ENCODE results near the gene VARS1.
A peak's percentile ranks its signal among the peaks of the same experiment; 100 is the strongest.
"Not testable (repeated sequence)": the region's sequence is repeated elsewhere in the genome, so short reads cannot be mapped to it uniquely, and the experiment has no call there.

Gene VARS1
- total RNA-seq = 51.6 to 65.5 (median 60.4) reads per million in 3 donors

GRCh38 chr6:31795616-31796298 is at the start of gene VARS1:
Gene VARS1 (minus strand): TSS chr6:31795752. CDS start chr6:31795217, 535 bp downstream.
- DNase-seq = peak; percentile 64 to 80 (median 67)
- Histone ChIP-seq H3K27me3 (replicated peaks; ENCODE audit: control insufficient read depth, insufficient read depth, low read length, poor library complexity, severe bottlenecking) (no peaks in the 10 kb centered on the region), H3K36me3 (ENCODE audit: control insufficient read depth, insufficient read depth, low read length) (peaks cover 11% of the 10 kb centered on the region), H3K27ac (ENCODE audit: insufficient read depth, low read length, poor library complexity, severe bottlenecking) (peak within 1 kb of the TSS; percentile 90), H3K4me3 (ENCODE audit: insufficient read depth, low read depth, low read length, poor library complexity, severe bottlenecking) (peak within 1 kb of the TSS; percentile 89), H3K9me3 (ENCODE audit: control insufficient read depth, low read length) (no peaks in the 10 kb centered on the region), H3K4me1 (ENCODE audit: control insufficient read depth, insufficient read depth, low read length, poor library complexity, severe bottlenecking) (peaks cover 37% of the 10 kb centered on the region)

DNA sequence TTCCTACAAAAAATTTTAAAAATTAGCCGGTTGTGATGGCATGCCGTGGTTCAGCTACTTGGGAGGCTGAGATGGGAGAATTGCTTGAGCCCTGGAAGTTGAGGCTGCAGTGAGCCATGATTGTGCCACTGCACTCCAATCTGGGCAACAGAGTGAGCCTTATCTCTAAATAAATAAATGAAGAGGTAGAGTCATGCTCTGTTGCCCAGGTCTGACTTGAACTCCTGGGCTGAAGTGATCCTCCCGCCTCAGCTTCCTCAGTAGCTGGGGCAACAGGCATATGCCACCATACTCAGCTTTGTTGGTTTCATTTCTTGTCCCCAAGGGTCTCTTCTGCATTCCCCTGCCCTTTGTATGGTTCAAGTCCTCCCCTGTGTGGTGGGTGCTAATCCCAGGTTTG is 49.0 kb upstream of the VARS1 start:
- peaks cover 18% of the 10 kb centered on the region for H3K36me3 ChIP-seq (ENCODE audit: control insufficient read depth, insufficient read depth, low read length)
- DNase-seq = no peak
- H3K27ac ChIP-seq (ENCODE audit: insufficient read depth, low read length, poor library complexity, severe bottlenecking) = no peak overlapping the region
- H3K4me1 ChIP-seq (ENCODE audit: control insufficient read depth, insufficient read depth, low read length, poor library complexity, severe bottlenecking) = no peaks in the 10 kb centered on the region
- H3K4me3 ChIP-seq (ENCODE audit: insufficient read depth, low read depth, low read length, poor library complexity, severe bottlenecking) = no peak overlapping the region
- no peaks in the 10 kb centered on the region for H3K27me3 ChIP-seq (replicated peaks; ENCODE audit: control insufficient read depth, insufficient read depth, low read length, poor library complexity, severe bottlenecking)
- H3K9me3 ChIP-seq (ENCODE audit: control insufficient read depth, low read length) = no peaks in the 10 kb centered on the region

DNA sequence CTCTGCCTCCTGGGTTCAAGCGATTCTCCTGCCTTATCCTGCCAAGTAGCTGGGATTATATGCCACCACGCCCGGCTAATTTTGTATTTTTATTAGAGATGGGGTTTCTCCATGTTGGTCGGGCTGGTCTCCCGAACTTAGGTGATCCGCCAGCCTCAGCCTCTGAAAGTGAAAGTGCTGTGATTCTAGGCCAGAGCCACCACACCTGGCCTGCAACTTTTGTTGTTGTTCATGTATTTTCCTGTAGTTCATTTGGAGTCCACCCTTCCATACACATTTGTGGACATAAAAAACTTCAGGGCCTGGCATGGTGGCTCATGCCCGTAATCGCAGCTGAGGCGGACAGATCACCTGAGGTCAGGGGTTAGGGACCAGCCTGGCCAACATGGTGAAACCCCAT is 46.5 kb upstream of the VARS1 start:
- Histone ChIP-seq H3K4me1 (ENCODE audit: control insufficient read depth, insufficient read depth, low read length, poor library complexity, severe bottlenecking) (peaks cover 18% of the 10 kb centered on the region), H3K9me3 (ENCODE audit: control insufficient read depth, low read length) (no peaks in the 10 kb centered on the region), H3K27me3 (replicated peaks; ENCODE audit: control insufficient read depth, insufficient read depth, low read length, poor library complexity, severe bottlenecking) (no peaks in the 10 kb centered on the region), H3K27ac (ENCODE audit: insufficient read depth, low read length, poor library complexity, severe bottlenecking) (no peak overlapping the region), H3K36me3 (ENCODE audit: control insufficient read depth, insufficient read depth, low read length) (peaks cover 30% of the 10 kb centered on the region), H3K4me3 (ENCODE audit: insufficient read depth, low read depth, low read length, poor library complexity, severe bottlenecking) (no peak overlapping the region)
- no peak for DNase-seq

- DNase-seq; H3K27me3 ChIP-seq (replicated peaks; ENCODE audit: control insufficient read depth, insufficient read depth, low read length, poor library complexity, severe bottlenecking); H3K27ac ChIP-seq (ENCODE audit: insufficient read depth, low read length, poor library complexity, severe bottlenecking); H3K9me3 ChIP-seq (ENCODE audit: control insufficient read depth, low read length); H3K4me3 ChIP-seq (ENCODE audit: insufficient read depth, low read depth, low read length, poor library complexity, severe bottlenecking): not testable (repeated sequence)
- Histone ChIP-seq H3K36me3 (ENCODE audit: control insufficient read depth, insufficient read depth, low read length) (peaks cover 30% of the 10 kb centered on the region), H3K4me1 (ENCODE audit: control insufficient read depth, insufficient read depth, low read length, poor library complexity, severe bottlenecking) (peaks cover 25% of the 10 kb centered on the region)
Measured at GRCh38 chr6:31839779-31840126, 44.2 kb upstream of the VARS1 start.

DNA sequence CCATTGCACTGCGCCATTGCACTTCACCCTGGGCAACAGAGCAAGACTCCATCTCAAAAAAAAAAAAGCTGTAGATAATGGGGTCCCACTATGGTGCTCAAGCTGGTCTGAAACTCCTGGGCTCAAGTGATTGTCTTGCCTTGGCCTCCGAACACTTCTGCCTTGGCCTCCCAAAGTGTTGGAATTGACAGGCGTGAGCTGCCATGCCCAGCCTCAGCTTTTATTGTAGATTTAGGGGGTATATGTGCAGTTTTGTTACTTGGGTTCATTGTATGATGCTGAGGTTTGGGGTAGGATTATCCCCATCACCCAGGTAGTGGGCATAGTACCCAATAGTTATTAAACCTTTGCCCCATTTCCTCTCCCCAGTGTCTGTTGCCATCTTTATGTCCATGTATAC is 43.4 kb upstream of the VARS1 start:
- Histone ChIP-seq H3K27ac (ENCODE audit: insufficient read depth, low read length, poor library complexity, severe bottlenecking) (no peak overlapping the region), H3K36me3 (ENCODE audit: control insufficient read depth, insufficient read depth, low read length) (peaks cover 30% of the 10 kb centered on the region), H3K4me1 (ENCODE audit: control insufficient read depth, insufficient read depth, low read length, poor library complexity, severe bottlenecking) (peaks cover 25% of the 10 kb centered on the region), H3K4me3 (ENCODE audit: insufficient read depth, low read depth, low read length, poor library complexity, severe bottlenecking) (no peak overlapping the region), H3K9me3 (ENCODE audit: control insufficient read depth, low read length) (no peaks in the 10 kb centered on the region), H3K27me3 (replicated peaks; ENCODE audit: control insufficient read depth, insufficient read depth, low read length, poor library complexity, severe bottlenecking) (no peaks in the 10 kb centered on the region)
- no peak for DNase-seq

GRCh38 chr6:31838114-31838553 is 42.6 kb upstream of the VARS1 start:
- Histone ChIP-seq H3K36me3 (ENCODE audit: control insufficient read depth, insufficient read depth, low read length) (peaks cover 30% of the 10 kb centered on the region), H3K27ac (ENCODE audit: insufficient read depth, low read length, poor library complexity, severe bottlenecking) (peak overlapping the region; percentile 99), H3K4me1 (ENCODE audit: control insufficient read depth, insufficient read depth, low read length, poor library complexity, severe bottlenecking) (peaks cover 25% of the 10 kb centered on the region)
- H3K27me3 ChIP-seq (replicated peaks; ENCODE audit: control insufficient read depth, insufficient read depth, low read length, poor library complexity, severe bottlenecking); DNase-seq; H3K9me3 ChIP-seq (ENCODE audit: control insufficient read depth, low read length); H3K4me3 ChIP-seq (ENCODE audit: insufficient read depth, low read depth, low read length, poor library complexity, severe bottlenecking): not testable (repeated sequence)

DNA sequence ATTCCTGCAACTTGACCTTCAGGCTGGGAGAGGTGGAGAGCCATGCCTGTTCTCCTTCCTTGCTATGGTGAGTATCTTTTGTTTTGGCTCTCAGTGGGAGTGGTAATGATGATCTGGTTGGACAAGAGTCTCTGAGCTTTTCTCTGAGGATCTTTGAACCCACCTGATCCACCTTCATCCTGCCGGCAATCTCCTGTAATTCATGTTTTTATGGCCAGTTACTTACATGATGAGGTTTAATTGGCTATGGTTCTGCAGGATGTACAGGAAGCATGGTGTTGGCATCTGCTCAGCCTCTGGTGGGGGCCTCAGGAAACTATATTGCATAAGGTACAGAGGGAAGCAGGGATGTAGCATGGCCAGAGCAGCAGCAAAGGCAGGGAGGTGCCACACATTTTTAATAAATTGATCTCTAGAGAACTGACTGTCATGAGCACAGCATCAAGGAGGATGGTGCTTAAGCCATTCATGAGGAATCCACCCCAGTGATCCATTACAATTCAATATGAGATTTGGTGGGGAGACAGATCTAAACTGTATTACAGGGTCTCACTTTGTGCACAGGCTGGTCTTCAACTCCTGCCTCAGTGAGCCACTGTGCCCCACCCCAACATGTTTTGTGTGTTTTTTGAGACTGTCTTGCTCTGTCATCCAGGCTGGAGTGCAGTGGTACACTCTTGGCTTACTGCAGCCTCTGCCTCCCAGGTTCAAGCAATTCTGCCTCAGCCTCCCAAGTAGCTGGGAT is 42.0 kb upstream of the VARS1 start:
- no peaks in the 10 kb centered on the region for H3K9me3 ChIP-seq (ENCODE audit: control insufficient read depth, low read length)
- H3K27me3 ChIP-seq (replicated peaks; ENCODE audit: control insufficient read depth, insufficient read depth, low read length, poor library complexity, severe bottlenecking) = no peaks in the 10 kb centered on the region
- H3K4me1 ChIP-seq (ENCODE audit: control insufficient read depth, insufficient read depth, low read length, poor library complexity, severe bottlenecking) = peaks cover 25% of the 10 kb centered on the region
- peaks cover 30% of the 10 kb centered on the region for H3K36me3 ChIP-seq (ENCODE audit: control insufficient read depth, insufficient read depth, low read length)
- H3K27ac ChIP-seq (ENCODE audit: insufficient read depth, low read length, poor library complexity, severe bottlenecking) = peak overlapping the region; percentile 99
- no peak for DNase-seq
- H3K4me3 ChIP-seq (ENCODE audit: insufficient read depth, low read depth, low read length, poor library complexity, severe bottlenecking) = peak overlapping the region; percentile 4

DNA sequence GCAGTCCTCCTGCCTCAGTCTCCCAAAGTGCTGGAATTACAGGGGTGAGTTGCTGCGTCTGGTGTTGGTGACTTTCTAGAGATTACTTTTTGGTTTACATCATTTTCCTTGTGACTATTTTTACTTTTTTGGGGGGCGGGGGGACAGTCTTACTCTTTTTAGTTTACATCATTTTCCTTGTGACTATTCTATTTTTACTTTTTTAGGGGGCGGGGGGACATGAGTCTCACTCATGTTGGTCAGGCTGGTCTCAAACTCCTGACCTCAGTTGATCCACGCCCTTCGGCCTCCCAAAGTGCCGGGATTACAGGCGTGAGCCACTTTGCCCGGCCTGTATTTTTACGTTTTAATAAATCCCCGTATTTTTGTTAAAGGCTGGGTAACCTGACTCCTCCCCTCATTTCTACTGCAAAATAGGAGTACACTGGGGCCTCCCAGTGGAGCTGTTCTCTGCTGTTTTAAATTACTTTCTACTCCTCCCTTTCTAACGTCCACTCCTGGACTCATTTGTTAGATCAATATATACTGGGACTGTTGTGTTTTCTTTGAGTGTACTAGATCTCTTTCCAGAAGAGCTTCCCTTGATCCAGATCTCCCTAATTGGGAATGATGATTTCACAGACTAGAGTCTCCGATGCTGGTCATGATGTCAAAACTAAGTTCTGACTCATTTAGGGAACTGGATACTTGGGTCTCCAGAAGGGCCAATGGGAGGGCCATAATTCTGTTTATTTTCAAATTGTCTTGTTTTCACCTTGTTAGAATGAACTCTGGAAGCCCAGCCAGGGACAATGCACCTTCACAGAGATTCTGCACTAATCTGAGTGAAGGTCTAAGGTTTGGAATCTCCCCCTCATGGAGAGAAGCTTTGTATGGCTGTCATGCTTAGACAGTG is 41.2 kb upstream of the VARS1 start:
- Histone ChIP-seq H3K36me3 (ENCODE audit: control insufficient read depth, insufficient read depth, low read length) (peaks cover 30% of the 10 kb centered on the region), H3K4me3 (ENCODE audit: insufficient read depth, low read depth, low read length, poor library complexity, severe bottlenecking) (peak overlapping the region; percentile 89), H3K4me1 (ENCODE audit: control insufficient read depth, insufficient read depth, low read length, poor library complexity, severe bottlenecking) (peaks cover 25% of the 10 kb centered on the region), H3K27ac (ENCODE audit: insufficient read depth, low read length, poor library complexity, severe bottlenecking) (peak overlapping the region; percentile 99), H3K27me3 (replicated peaks; ENCODE audit: control insufficient read depth, insufficient read depth, low read length, poor library complexity, severe bottlenecking) (no peaks in the 10 kb centered on the region), H3K9me3 (ENCODE audit: control insufficient read depth, low read length) (no peaks in the 10 kb centered on the region)
- DNase-seq = no peak

DNA sequence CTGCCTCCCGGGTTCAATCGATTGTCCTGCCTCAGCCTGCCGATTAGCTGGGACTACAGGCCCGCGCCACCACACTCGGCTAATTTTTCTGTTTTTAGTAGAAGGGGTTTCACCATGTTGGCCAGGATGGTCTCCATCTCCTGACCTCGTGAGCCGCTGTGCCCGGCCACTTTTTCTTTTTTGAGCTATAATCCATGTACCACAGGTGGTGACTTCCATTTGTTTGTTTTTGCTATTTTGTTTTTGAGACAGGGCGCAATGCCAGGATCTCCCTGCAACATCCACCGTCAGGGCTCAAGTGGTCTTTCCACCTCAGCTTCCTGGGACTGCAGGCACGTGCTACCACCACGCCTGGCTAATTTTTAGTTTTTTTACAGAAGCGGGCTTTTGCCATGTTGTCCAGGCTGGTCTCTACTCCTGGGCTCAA is 40.5 kb upstream of the VARS1 start:
- Histone ChIP-seq H3K27ac (ENCODE audit: insufficient read depth, low read length, poor library complexity, severe bottlenecking) (peak overlapping the region; percentile 99), H3K27me3 (replicated peaks; ENCODE audit: control insufficient read depth, insufficient read depth, low read length, poor library complexity, severe bottlenecking) (no peaks in the 10 kb centered on the region), H3K36me3 (ENCODE audit: control insufficient read depth, insufficient read depth, low read length) (peaks cover 28% of the 10 kb centered on the region), H3K9me3 (ENCODE audit: control insufficient read depth, low read length) (no peaks in the 10 kb centered on the region), H3K4me3 (ENCODE audit: insufficient read depth, low read depth, low read length, poor library complexity, severe bottlenecking) (peak overlapping the region; percentile 89), H3K4me1 (ENCODE audit: control insufficient read depth, insufficient read depth, low read length, poor library complexity, severe bottlenecking) (peaks cover 26% of the 10 kb centered on the region)
- no peak for DNase-seq
